Trophoblast cell (in vitro differentiated cells and primary cell): ENCODE measurements around the gene NPDC1.

ENCODE experiments used
- DNase-seq, 2 donors: peaks; one replicate each; pipeline ENCODE4 v3.0.0-alpha.2; 2016
- H2AFZ ChIP-seq: 2 replicates; pipeline ENCODE4 v1.6.1; 2013; ENCODE audit warnings: low read length, moderate library complexity, mild to moderate bottlenecking; ENCODE audit not compliant: insufficient read depth, poor library complexity
- H2AK5ac ChIP-seq: 2 replicates; pipeline ENCODE4 v1.6.1; 2013; ENCODE audit warnings: mild to moderate bottlenecking, low read length
- H2BK120ac ChIP-seq: 2 replicates; pipeline ENCODE4 v1.6.1; 2013; ENCODE audit warnings: low read length, mild to moderate bottlenecking, moderate library complexity; ENCODE audit not compliant: insufficient read depth, poor library complexity
- H2BK12ac ChIP-seq: 2 replicates; pipeline ENCODE4 v1.6.1; 2013; ENCODE audit warnings: mild to moderate bottlenecking, low read length, moderate library complexity
- H2BK5ac ChIP-seq: 2 replicates; pipeline ENCODE4 v1.6.1; 2013; ENCODE audit warnings: low read length, low read depth, moderate library complexity, mild to moderate bottlenecking; ENCODE audit not compliant: poor library complexity
- H3K14ac ChIP-seq: 2 replicates; pipeline ENCODE4 v1.6.1; 2013; ENCODE audit warnings: mild to moderate bottlenecking, low read length
- H3K18ac ChIP-seq: 2 replicates; pipeline ENCODE4 v1.6.1; 2013; ENCODE audit warnings: mild to moderate bottlenecking, low read length
- H3K23ac ChIP-seq: 2 replicates; pipeline ENCODE4 v1.6.1; 2013; ENCODE audit warnings: low read length
- H3K27ac ChIP-seq: 2 replicates; pipeline ENCODE4 v1.5.1; 2013; ENCODE audit warnings: low read depth, mild to moderate bottlenecking, inconsistent platforms, low read length, moderate library complexity
- H3K27me3 ChIP-seq: 2 replicates; pipeline ENCODE4 v1.6.1; 2013; ENCODE audit warnings: inconsistent platforms, mild to moderate bottlenecking, low read length, moderate library complexity; ENCODE audit not compliant: insufficient read depth
- H3K36me3 ChIP-seq, 2 experiments: 1 replicate in 1 of 2; 2 replicates in 1 of 2; pipeline ENCODE4 v1.6.1; 2013; ENCODE audit warnings: low read length in 2 of 2, mild to moderate bottlenecking in 2 of 2, moderate library complexity in 1 of 2; ENCODE audit not compliant: insufficient read depth in 2 of 2, control insufficient read depth in 1 of 2
- H3K4ac ChIP-seq: 2 replicates; pipeline ENCODE4 v1.6.1; 2013; ENCODE audit warnings: low read depth, mild to moderate bottlenecking, low read length, moderate library complexity
- H3K4me1 ChIP-seq, 2 experiments: 1 replicate in 1 of 2; 2 replicates in 1 of 2; pipeline ENCODE4 v1.6.1; 2013; ENCODE audit warnings: low read length in 2 of 2, mild to moderate bottlenecking in 2 of 2, moderate library complexity in 1 of 2; ENCODE audit not compliant: insufficient read depth in 2 of 2, control insufficient read depth in 1 of 2
- H3K4me2 ChIP-seq: 2 replicates; pipeline ENCODE4 v1.6.1; 2013; ENCODE audit warnings: inconsistent platforms, mild to moderate bottlenecking, low read length, moderate library complexity
- H3K4me3 ChIP-seq: 2 replicates; pipeline ENCODE4 v1.5.1; 2013; ENCODE audit warnings: mild to moderate bottlenecking, low read depth, low read length, inconsistent platforms
- H3K79me1 ChIP-seq: one replicate; pipeline ENCODE4 v1.6.1; 2013; ENCODE audit warnings: low read length
- H3K79me2 ChIP-seq: 2 replicates; pipeline ENCODE4 v1.6.1; 2013; ENCODE audit warnings: low read length, mild to moderate bottlenecking; ENCODE audit not compliant: control insufficient read depth, insufficient read depth, poor library complexity
- H3K9ac ChIP-seq: 2 replicates; pipeline ENCODE4 v1.6.1; 2013; ENCODE audit warnings: mild to moderate bottlenecking, low read length
- H3K9me3 ChIP-seq: 2 replicates; pipeline ENCODE4 v1.6.1; 2013; ENCODE audit warnings: low read depth, mild to moderate bottlenecking, control low read depth, inconsistent platforms, low read length; ENCODE audit not compliant: insufficient read depth
- H4K12ac ChIP-seq: 2 replicates; pipeline ENCODE4 v1.6.1; 2013; ENCODE audit warnings: low read depth, mild to moderate bottlenecking, low read length, moderate library complexity
- H4K8ac ChIP-seq: 2 replicates; pipeline ENCODE4 v1.6.1; 2013; ENCODE audit warnings: low read depth, mild to moderate bottlenecking, low read length, moderate library complexity
- H4K91ac ChIP-seq: one replicate; pipeline ENCODE4 v1.6.1; 2013; ENCODE audit warnings: low read depth, mild to moderate bottlenecking, low read length, moderate library complexity
- WGBS: extraction: QIAGEN DNeasy Blood & Tissue Kit; methylation state at CpG from one replicate; pipeline ENCODE4 v1.1.7; 2013; ENCODE audit warnings: missing lambda C conversion rate; ENCODE audit not compliant: insufficient read length, insufficient coverage; ENCODE audit errors: extremely low coverage; 5-methylcytosine and 5-hydroxymethylcytosine counted together

The NPDC1 gene

DNA sequence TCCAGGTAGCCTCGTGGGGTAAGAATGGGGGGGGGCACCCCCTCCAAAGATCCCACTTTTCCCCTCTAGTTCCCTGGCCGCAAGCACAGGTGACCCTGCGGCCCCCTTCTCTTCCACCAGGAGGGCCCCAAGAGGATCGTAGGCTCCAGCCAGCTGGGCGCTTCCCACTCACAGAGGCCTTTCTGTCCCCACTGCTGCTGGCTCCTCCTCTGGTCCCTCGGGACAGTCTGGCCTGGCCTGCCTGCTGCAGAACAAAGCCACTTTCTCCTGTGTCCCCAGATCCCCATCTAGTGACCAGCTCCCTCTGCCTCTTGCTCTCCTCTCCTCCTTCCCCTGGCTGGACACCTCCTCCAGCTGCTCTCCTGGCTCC is 24.9 kb upstream of the NPDC1 start:
- no peak overlapping the region for H3K23ac ChIP-seq
- no peak overlapping the region for H3K9ac ChIP-seq
- H2AFZ ChIP-seq: no peak overlapping the region
- H3K4me2 ChIP-seq: peak overlapping the region; percentile 82
- no peak overlapping the region for H3K4ac ChIP-seq
- no peak overlapping the region for H3K4me3 ChIP-seq
- peak overlapping the region; percentile 7 for H4K91ac ChIP-seq
- H3K4me1 ChIP-seq: peaks cover 10 to 18% of the 10 kb centered on the region in 2 experiments
- H4K12ac ChIP-seq: peak overlapping the region; percentile 0
- H2AK5ac ChIP-seq: no peak overlapping the region
- H2BK5ac ChIP-seq: no peak overlapping the region
- WGBS: no CpG with 5 or more reads among the region's 6 CpGs
- peak overlapping the region; percentile 57 for H4K8ac ChIP-seq
- H3K79me2 ChIP-seq: no peaks in the 10 kb centered on the region
- H2BK12ac ChIP-seq: peak overlapping the region; percentile 14
- no peaks in the 10 kb centered on the region for H3K9me3 ChIP-seq
- H3K36me3 ChIP-seq: no peaks in the 10 kb centered on the region
- no peak overlapping the region for H3K27ac ChIP-seq
- H2BK120ac ChIP-seq: no peak overlapping the region
- peak overlapping the region; percentile 12 for H3K14ac ChIP-seq
- H3K27me3 ChIP-seq: no peaks in the 10 kb centered on the region
- H3K18ac ChIP-seq: no peak overlapping the region
- DNase-seq: no peak
- H3K79me1 ChIP-seq: peaks cover 2% of the 10 kb centered on the region

DNA sequence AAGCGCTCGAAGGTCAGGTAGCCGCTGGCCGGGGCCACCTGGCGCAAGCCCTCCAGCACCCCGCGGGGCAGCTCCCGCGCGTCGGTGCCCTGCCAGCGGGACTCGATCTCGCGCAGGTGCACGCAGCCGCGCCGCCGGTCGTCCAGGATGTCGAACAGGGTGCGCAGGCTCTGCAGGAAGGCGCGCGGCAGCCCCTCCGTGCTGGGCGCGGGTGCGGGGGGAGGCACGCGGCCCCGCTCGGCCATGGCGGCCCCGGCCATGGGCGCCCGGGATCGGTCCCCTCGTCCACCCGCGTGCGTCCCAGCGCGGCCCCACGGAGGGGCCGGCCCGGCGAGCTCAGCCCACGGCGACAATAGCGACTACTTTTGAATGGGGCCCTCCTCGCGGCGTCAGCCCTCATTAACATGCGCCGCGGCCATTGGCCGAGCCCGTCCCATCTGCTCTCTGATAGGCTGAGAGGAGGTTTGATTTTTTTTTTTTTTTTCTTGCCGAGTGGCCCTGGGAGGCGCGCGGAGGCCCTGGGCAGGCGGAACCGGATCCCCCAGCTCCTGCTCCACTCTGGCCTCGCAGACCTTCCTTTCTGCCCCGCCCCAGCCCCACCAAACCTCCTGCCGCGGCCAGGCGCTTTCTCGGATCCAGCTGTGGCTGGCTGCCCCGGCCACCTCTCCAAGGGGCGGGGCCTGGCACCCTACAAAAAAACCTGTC is 24.4 kb upstream of the NPDC1 start, which contains the start of gene SAPCD2:
Gene SAPCD2, minus strand, starts transcription at position 357 of the 705 bp plus-strand sequence. Its CDS starts 97 bp downstream, at position 260.
- no peak within 1 kb of the TSS for H3K4ac ChIP-seq
- WGBS: no CpG with 5 or more reads among the region's 74 CpGs
- peak within 1 kb of the TSS; percentile 56 for H4K12ac ChIP-seq
- peak within 1 kb of the TSS; percentile 32 for H3K18ac ChIP-seq
- H3K27ac ChIP-seq: no peak within 1 kb of the TSS
- no peak within 1 kb of the TSS for H2BK120ac ChIP-seq
- H3K36me3 ChIP-seq: peaks cover 0 to 2% of the 10 kb centered on the region in 2 experiments
- H3K14ac ChIP-seq: peak within 1 kb of the TSS; percentile 16
- no peak within 1 kb of the TSS for H2AK5ac ChIP-seq
- H4K91ac ChIP-seq: peak within 1 kb of the TSS; percentile 58
- no peak within 1 kb of the TSS for H3K9ac ChIP-seq
- no peaks in the 10 kb centered on the region for H3K79me2 ChIP-seq
- H3K79me1 ChIP-seq: peaks cover 2% of the 10 kb centered on the region
- peak within 1 kb of the TSS; percentile 74 for H3K4me3 ChIP-seq
- no peaks in the 10 kb centered on the region for H3K9me3 ChIP-seq
- H3K27me3 ChIP-seq: no peaks in the 10 kb centered on the region
- peak within 1 kb of the TSS; percentile 82 for H3K4me2 ChIP-seq
- H2BK12ac ChIP-seq: peak within 1 kb of the TSS; percentile 14
- H4K8ac ChIP-seq: peak within 1 kb of the TSS; percentile 64
- H2BK5ac ChIP-seq: no peak within 1 kb of the TSS
- peak; percentile 89 to 92 for DNase-seq
- H3K4me1 ChIP-seq: peaks cover 10 to 18% of the 10 kb centered on the region in 2 experiments
- H2AFZ ChIP-seq: peak within 1 kb of the TSS; percentile 74
- H3K23ac ChIP-seq: no peak within 1 kb of the TSS

DNA sequence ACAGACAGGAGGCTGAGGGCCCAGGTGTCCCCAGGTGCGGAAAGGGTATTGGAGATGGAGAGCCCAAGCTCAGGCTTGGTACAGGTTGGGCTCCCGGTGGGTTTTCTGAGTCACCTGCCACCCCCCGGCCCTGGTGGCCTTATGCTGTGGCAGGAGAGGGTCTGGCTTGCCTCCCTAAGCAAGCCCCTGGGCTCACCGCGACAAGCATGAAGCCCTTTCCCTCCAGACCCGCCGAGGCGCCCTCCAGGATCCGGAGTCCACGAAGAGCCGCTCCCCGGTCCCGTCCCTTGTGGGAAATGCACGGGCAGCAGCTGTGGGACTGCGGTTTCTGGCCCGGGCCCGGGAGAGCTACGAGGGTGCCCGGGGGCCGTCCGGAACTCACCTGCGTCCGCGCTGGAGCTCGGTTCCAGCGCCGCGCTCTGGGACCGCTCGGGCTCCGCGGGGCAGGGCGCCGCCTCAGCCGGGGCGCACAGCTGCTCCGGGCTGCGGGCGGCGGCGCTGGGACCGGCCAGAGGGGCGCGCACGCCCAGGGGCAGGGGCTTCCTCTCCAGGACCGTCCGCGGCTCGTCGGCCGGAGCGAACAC is 23.6 kb upstream of the NPDC1 start:
- Histone ChIP-seq H3K36me3 (peaks cover 0 to 3% of the 10 kb centered on the region in 2 experiments), H2AFZ (no peak overlapping the region), H4K8ac (no peak overlapping the region), H2BK12ac (no peak overlapping the region), H3K9ac (no peak overlapping the region), H2BK120ac (no peak overlapping the region), H4K12ac (no peak overlapping the region), H3K18ac (no peak overlapping the region), H2BK5ac (no peak overlapping the region), H3K4me3 (peak overlapping the region; percentile 74), H3K27ac (no peak overlapping the region), H3K23ac (no peak overlapping the region), H3K27me3 (no peaks in the 10 kb centered on the region), H3K9me3 (peaks cover 2% of the 10 kb centered on the region), H2AK5ac (no peak overlapping the region), H3K14ac (no peak overlapping the region), H3K79me1 (peaks cover 2% of the 10 kb centered on the region), H3K79me2 (no peaks in the 10 kb centered on the region), H3K4ac (no peak overlapping the region), H3K4me2 (peak overlapping the region; percentile 82), H4K91ac (no peak overlapping the region), H3K4me1 (peaks cover 10 to 18% of the 10 kb centered on the region in 2 experiments)
- WGBS: no CpG with 5 or more reads among the region's 52 CpGs
- no peak for DNase-seq

DNA sequence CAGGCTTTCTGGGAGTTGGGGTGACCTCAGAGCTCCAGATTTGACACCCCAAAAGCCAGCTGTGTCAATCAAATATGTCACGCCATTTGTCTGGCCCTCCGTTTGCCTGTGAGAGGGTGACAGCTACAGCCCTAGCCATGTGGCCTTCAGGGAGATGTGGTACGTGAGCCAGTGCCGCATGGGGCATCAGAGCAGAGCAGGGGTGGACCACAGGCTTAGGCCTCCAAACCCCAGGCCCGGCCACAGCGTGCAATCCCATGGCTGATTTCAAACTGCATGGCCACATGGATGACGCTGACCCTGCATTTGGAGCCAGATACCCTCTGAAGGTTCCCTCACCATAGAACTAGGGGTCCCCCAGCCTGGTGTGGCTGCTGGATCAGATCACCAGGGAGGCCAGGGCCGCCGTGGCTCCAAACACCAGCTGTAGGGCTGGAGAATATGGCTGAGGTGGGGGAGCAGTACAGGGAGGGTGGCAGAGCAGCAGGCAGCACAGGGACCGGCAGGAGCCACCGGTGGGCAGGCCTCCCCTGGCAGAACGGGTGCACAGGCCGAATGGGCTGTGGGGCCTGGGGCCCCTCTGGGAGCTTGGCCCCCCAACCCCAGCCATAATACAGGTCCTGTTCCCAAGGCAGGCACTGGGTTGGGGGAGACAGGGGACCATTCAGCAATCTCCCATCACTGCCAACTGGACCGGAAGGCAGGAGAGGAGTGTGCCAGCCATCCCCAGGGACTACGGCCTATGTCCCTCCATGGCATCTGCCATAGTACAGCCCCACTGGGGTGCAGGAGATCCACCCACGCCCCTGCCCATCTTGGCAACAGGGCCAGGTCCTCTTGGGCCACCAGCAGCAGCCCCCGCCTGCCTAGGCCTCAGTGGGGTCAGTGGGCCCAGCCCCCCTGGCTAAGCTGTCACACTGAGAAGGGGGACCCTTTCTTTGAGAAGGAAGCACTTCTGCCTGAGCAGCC is 22.8 kb upstream of the NPDC1 start:
- Histone ChIP-seq H3K79me1 (peaks cover 2% of the 10 kb centered on the region), H3K4me1 (peaks cover 10 to 18% of the 10 kb centered on the region in 2 experiments), H4K91ac (no peak overlapping the region), H4K12ac (no peak overlapping the region), H4K8ac (no peak overlapping the region), H3K18ac (no peak overlapping the region), H2BK120ac (no peak overlapping the region), H3K4me3 (no peak overlapping the region), H3K79me2 (no peaks in the 10 kb centered on the region), H2BK5ac (no peak overlapping the region), H3K9ac (no peak overlapping the region), H3K23ac (no peak overlapping the region), H3K4ac (no peak overlapping the region), H2BK12ac (no peak overlapping the region), H3K36me3 (peaks cover 2 to 3% of the 10 kb centered on the region in 2 experiments), H2AFZ (no peak overlapping the region), H3K27me3 (no peaks in the 10 kb centered on the region), H3K14ac (no peak overlapping the region), H3K4me2 (peak overlapping the region; percentile 82), H2AK5ac (no peak overlapping the region), H3K9me3 (peaks cover 2% of the 10 kb centered on the region), H3K27ac (no peak overlapping the region)
- DNase-seq: no peak
- no CpG with 5 or more reads among the region's 17 CpGs for WGBS
